NCI-H146 (cell line): Measurements from ENCODE around the gene GPR156.
"Not testable (repeated sequence)": the region's sequence is repeated elsewhere in the genome, so short reads cannot be mapped to it uniquely, and the experiment has no call there.

Experiments used
- DNase-seq: peaks from one replicate; lab custom pipeline; 2025; lab: John Stamatoyannopoulos, UW

GPR156 gene

GRCh38 chr3:120161902-120162301 is 123.1 kb downstream of the GPR156 start:
- DNase-seq: no peak

GRCh38 chr3:120160050-120160449 is 125.0 kb downstream of the GPR156 start:
- no peak for DNase-seq

GRCh38 chr3:120157681-120158080 is 127.3 kb downstream of the GPR156 start:
- DNase-seq: no peak

GRCh38 chr3:120157113-120157512 is 127.9 kb downstream of the GPR156 start:
- no peak for DNase-seq

- DNase-seq: no peak
These were observed 128.3 kb downstream of the GPR156 start for GRCh38 chr3:120156699-120157098.

- not testable (repeated sequence) for DNase-seq
These were observed 129.3 kb downstream of the GPR156 start for GRCh38 chr3:120155694-120156093.

- no peak for DNase-seq
These were observed 129.9 kb downstream of the GPR156 start for GRCh38 chr3:120155108-120155507.

GRCh38 chr3:120153294-120153693 is 131.7 kb downstream of the GPR156 start:
- DNase-seq: no peak

GRCh38 chr3:120151791-120152190 is 133.2 kb downstream of the GPR156 start:
- no peak for DNase-seq

GRCh38 chr3:120148187-120148949 is 136.7 kb downstream of the GPR156 start:
- peak; percentile 90 for DNase-seq

GRCh38 chr3:120147072-120147871 is 137.8 kb downstream of the GPR156 start:
- peak; percentile 98 for DNase-seq

GRCh38 chr3:120145542-120146285 is 139.3 kb downstream of the GPR156 start:
- peak; percentile 31 for DNase-seq

- no peak for DNase-seq
These were observed 140.8 kb downstream of the GPR156 start for GRCh38 chr3:120144267-120144666.

GRCh38 chr3:120143676-120144075 is 141.3 kb downstream of the GPR156 start:
- DNase-seq: no peak

GRCh38 chr3:120142236-120142635 is 142.8 kb downstream of the GPR156 start:
- no peak for DNase-seq

GRCh38 chr3:120140098-120140742 is 144.8 kb downstream of the GPR156 start:
- no peak for DNase-seq

GRCh38 chr3:120139140-120139539 is 145.9 kb downstream of the GPR156 start:
- no peak for DNase-seq

- DNase-seq: peak; percentile 37
These were observed 147.5 kb downstream of the GPR156 start for GRCh38 chr3:120137548-120137947.

GRCh38 chr3:120130656-120131055 is 154.4 kb downstream of the GPR156 start:
- no peak for DNase-seq

- DNase-seq: no peak
These were observed 155.1 kb downstream of the GPR156 start for GRCh38 chr3:120129718-120130513.

GRCh38 chr3:120129051-120129450 is 156.0 kb downstream of the GPR156 start:
- no peak for DNase-seq
